HFF-Myc (cell line): ENCODE measurements around the gene SSBP3.
A peak's percentile ranks its signal among the peaks of the same experiment; 100 is the strongest.

Source experiments
- DNase-seq: peaks from one replicate; pipeline ENCODE4 v3.0.0-alpha.2; 2011; ENCODE audit warnings: low read depth; ENCODE audit errors: extremely low read depth
- H3K4me3 ChIP-seq: replicated peaks from 2 replicates; pipeline ENCODE4 v1.5.1; 2011; ENCODE audit warnings: low read depth, mild to moderate bottlenecking, control low read depth, low read length
- CTCF ChIP-seq: IDR thresholded peaks from 2 replicates; pipeline ENCODE4 v1.5.1; 2012; ENCODE audit warnings: mild to moderate bottlenecking, low read depth, low read length, control low read depth; ENCODE audit errors: missing control alignments

SSBP3 gene

GRCh38 chr1:54287801-54288211 lies 118.4 kb downstream of the SSBP3 start:
- DNase-seq, result no peak
- TF ChIP-seq CTCF, result no peak
- H3K4me3 ChIP-seq, result no peak overlapping the region

- DNase-seq, result peak; percentile 80
- H3K4me3 ChIP-seq, result no peak overlapping the region
- no peak for TF ChIP-seq CTCF
Measured at GRCh38 chr1:54287176-54287650, 119.0 kb downstream of the SSBP3 start.

GRCh38 chr1:54285815-54286345 lies 120.3 kb downstream of the SSBP3 start:
- no peak overlapping the region for H3K4me3 ChIP-seq
- DNase-seq, result no peak
- TF ChIP-seq CTCF, result no peak

- no peak for TF ChIP-seq CTCF
- H3K4me3 ChIP-seq, result no peak overlapping the region
- no peak for DNase-seq
Measured at GRCh38 chr1:54284781-54285529, 121.2 kb downstream of the SSBP3 start.

- no peak for DNase-seq
- TF ChIP-seq CTCF, result no peak
- H3K4me3 ChIP-seq, result no peak overlapping the region
Measured at GRCh38 chr1:54283635-54284385, 122.4 kb downstream of the SSBP3 start.

- no peak for TF ChIP-seq CTCF
- H3K4me3 ChIP-seq, result no peak overlapping the region
- no peak for DNase-seq
Measured at GRCh38 chr1:54282101-54282847, 123.9 kb downstream of the SSBP3 start.
